Loucy (cell line): ENCODE measurements around the gene ACOXL.

Experiments
- H2AFZ ChIP-seq: fragments of 200-600 bp; sonication (generic); 2 replicates; pipeline ENCODE4 v1.6.0; 2016; ENCODE audit warnings: antibody characterized with exemption, mild to moderate bottlenecking, low read length, moderate library complexity
- H3F3A ChIP-seq: fragments of 200-600 bp; 2 replicates; pipeline ENCODE4 v1.6.0; 2016; ENCODE audit warnings: antibody characterized with exemption, low read depth, mild to moderate bottlenecking
- H3K27me3 ChIP-seq: fragments of 200-600 bp; sonication (generic); 2 replicates; pipeline ENCODE4 v1.6.1; 2014; ENCODE audit warnings: low read length, mild to moderate bottlenecking; ENCODE audit not compliant: insufficient read depth, poor library complexity, severe bottlenecking
- H3K36me3 ChIP-seq: fragments of 200-600 bp; sonication (generic); 2 replicates; pipeline ENCODE4 v1.6.1; 2016; ENCODE audit warnings: low read length; ENCODE audit not compliant: insufficient read depth
- H3K4me1 ChIP-seq: fragments of 200-600 bp; sonication (generic); 2 replicates; pipeline ENCODE4 v1.5.1; 2014; ENCODE audit warnings: low read length, mild to moderate bottlenecking; ENCODE audit not compliant: insufficient read depth, poor library complexity, severe bottlenecking
- H3K4me2 ChIP-seq: fragments of 200-600 bp; sonication (generic); 2 replicates; pipeline ENCODE4 v1.6.0; 2014; ENCODE audit warnings: antibody characterized with exemption, low read length, low read depth, mild to moderate bottlenecking; ENCODE audit not compliant: poor library complexity, severe bottlenecking
- H3K4me3 ChIP-seq: fragments of 200-600 bp; sonication (generic); 2 replicates; pipeline ENCODE4 v1.5.1; 2014; ENCODE audit warnings: low read length, mild to moderate bottlenecking, mixed read lengths; ENCODE audit not compliant: poor library complexity, severe bottlenecking
- H3K79me2 ChIP-seq: fragments of 200-600 bp; sonication (generic); 2 replicates; pipeline ENCODE4 v1.6.1; 2014; ENCODE audit warnings: low read length; ENCODE audit not compliant: insufficient read depth
- H3K9ac ChIP-seq: fragments of 200-600 bp; sonication (generic); 2 replicates; pipeline ENCODE4 v1.6.0; 2014; ENCODE audit warnings: mild to moderate bottlenecking, low read depth, low read length, moderate library complexity; ENCODE audit not compliant: poor library complexity, severe bottlenecking
- H3K9me2 ChIP-seq: fragments of 200-600 bp; sonication (generic); replicated peaks from 2 replicates; pipeline ENCODE4 v1.6.1; 2016; ENCODE audit warnings: low read depth, low read length, mixed read lengths
- H3K9me3 ChIP-seq: fragments of 200-600 bp; sonication (generic); 2 replicates; pipeline ENCODE4 v1.6.1; 2014; ENCODE audit warnings: mild to moderate bottlenecking, antibody characterized with exemption, low read length, low read depth; ENCODE audit not compliant: insufficient read depth
- H4K20me1 ChIP-seq: fragments of 200-600 bp; sonication (generic); 2 replicates; pipeline ENCODE4 v1.6.0; 2014; ENCODE audit warnings: antibody characterized with exemption, low read length, mild to moderate bottlenecking; ENCODE audit not compliant: insufficient read depth, poor library complexity, severe bottlenecking
- CTCF ChIP-seq: fragments of 200-600 bp; sonication (generic); conservative IDR thresholded peaks from 2 replicates; pipeline ENCODE4 v1.5.1; 2014; ENCODE audit warnings: mild to moderate bottlenecking, antibody characterized with exemption, low read length
- EZH2phosphoT487 ChIP-seq: fragments of 200-600 bp; IDR thresholded peaks from 2 replicates; pipeline ENCODE4 v1.6.1; 2018; ENCODE audit warnings: antibody characterized with exemption, mild to moderate bottlenecking, moderate library complexity, borderline replicate concordance

Gene ACOXL

DNA sequence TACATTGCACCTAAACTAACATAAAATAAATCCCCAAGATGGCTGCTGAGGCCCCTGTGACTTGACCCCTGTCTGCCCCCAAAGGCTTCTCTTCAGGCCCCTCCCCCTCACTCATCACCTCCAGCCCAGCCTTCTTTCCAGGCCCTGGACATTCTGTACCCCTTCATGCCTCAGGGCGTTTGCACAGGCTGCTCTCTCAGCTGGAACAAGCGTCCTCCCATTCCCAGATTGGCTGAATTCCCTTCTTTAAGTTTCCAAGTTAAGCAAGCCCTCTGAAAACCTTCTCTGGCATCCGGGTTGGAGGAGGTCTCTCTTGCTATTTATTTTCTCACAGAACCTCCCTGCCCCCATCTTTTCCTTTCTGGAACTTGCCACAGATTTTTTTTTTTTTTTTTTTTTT lies 223.2 kb downstream of the ACOXL start:
- Histone ChIP-seq H3K9ac (no peak overlapping the region), H3K4me1 (no peaks in the 10 kb centered on the region), H4K20me1 (no peaks in the 10 kb centered on the region), H3K27me3 (no peaks in the 10 kb centered on the region), H2AFZ (0 out of 2 replicates have a peak overlapping the region, but pooled peaks have one; percentile 48), H3K4me3 (no peak overlapping the region), H3K4me2 (no peak overlapping the region), H3K79me2 (no peaks in the 10 kb centered on the region), H3K9me2 (no peaks in the 10 kb centered on the region), H3K9me3 (no peaks in the 10 kb centered on the region), H3K36me3 (no peaks in the 10 kb centered on the region), H3F3A (no peaks in the 10 kb centered on the region)
- TF ChIP-seq EZH2phosphoT487: no peak
- TF ChIP-seq CTCF: no peak

DNA sequence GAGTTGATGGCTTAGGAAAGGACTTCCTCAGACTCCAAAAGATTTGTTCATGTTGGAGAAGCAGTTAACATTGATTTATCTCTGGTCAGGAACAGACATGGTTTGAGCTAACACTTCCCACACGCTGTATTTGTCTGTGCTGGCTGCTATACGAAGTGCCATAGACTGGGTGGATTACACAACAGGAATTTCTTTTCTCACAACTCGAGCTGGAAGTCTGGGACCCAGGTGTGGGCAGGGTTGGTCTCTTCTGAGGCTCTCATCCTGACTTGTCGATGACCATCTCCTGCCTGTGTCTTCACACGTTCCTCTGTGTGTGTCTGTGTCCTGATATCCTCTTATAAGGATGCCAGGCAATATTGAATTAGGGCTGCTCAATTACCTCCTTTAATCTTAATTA lies 224.9 kb downstream of the ACOXL start:
- TF ChIP-seq EZH2phosphoT487 (no peak), CTCF (no peak)
- H3K79me2 ChIP-seq: no peaks in the 10 kb centered on the region
- H3K9me2 ChIP-seq: no peaks in the 10 kb centered on the region
- no peaks in the 10 kb centered on the region for H3F3A ChIP-seq
- H3K4me3 ChIP-seq: no peak overlapping the region
- H3K9me3 ChIP-seq: no peaks in the 10 kb centered on the region
- no peaks in the 10 kb centered on the region for H3K4me1 ChIP-seq
- no peaks in the 10 kb centered on the region for H3K27me3 ChIP-seq
- H2AFZ ChIP-seq: no peak overlapping the region
- H3K9ac ChIP-seq: no peak overlapping the region
- H3K4me2 ChIP-seq: no peak overlapping the region
- no peaks in the 10 kb centered on the region for H3K36me3 ChIP-seq
- H4K20me1 ChIP-seq: no peaks in the 10 kb centered on the region

DNA sequence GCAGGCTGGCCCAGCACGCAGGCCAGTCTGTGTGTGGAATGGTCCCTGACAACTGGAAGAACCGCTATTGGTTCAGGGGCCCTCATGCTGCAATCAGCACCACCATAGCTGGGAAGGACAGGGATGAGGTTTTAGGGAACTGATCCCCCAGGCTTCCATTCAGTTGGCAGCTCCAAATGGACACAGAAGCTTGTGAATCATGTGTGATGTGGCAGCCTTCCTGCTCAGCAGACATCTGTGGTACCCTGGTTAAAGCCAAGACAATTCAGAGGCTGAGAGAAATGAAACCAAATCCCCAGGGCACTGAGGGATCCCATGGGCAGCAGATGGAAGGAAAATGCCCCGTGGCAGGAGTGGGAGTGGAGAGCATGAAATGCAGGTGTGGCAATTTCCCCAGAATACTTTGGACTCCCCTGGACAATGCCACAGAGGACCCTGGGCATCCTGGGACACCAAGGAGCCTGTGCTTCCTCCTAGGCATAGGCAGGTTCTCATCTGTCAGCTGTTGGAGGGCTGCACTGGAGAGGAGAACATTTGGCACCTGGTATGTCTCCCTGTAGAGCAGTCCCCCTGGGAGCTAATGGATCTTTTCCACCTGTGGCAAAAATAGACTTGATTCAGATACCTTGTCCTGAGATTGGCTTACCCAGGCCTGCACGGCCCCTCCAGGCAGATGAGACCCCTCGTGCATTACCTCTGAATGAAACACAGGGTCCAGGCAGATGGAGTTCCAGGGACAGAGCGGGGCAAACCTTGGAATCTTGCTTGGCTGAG lies 226.2 kb downstream of the ACOXL start:
- H3K4me3 ChIP-seq: no peak overlapping the region
- TF ChIP-seq CTCF: no peak

More for the DNA sequence above, 226.2 kb downstream of the ACOXL start:
- H3K9ac ChIP-seq: no peak overlapping the region
- H2AFZ ChIP-seq: no peak overlapping the region
- no peaks in the 10 kb centered on the region for H3K4me1 ChIP-seq
- H3K9me3 ChIP-seq: no peaks in the 10 kb centered on the region
- H4K20me1 ChIP-seq: no peaks in the 10 kb centered on the region
- H3K79me2 ChIP-seq: no peaks in the 10 kb centered on the region
- no peak overlapping the region for H3K4me2 ChIP-seq
- H3F3A ChIP-seq: no peaks in the 10 kb centered on the region
- H3K27me3 ChIP-seq: no peaks in the 10 kb centered on the region
- H3K9me2 ChIP-seq: no peaks in the 10 kb centered on the region
- H3K36me3 ChIP-seq: no peaks in the 10 kb centered on the region
